SK-N-MC (cell line): ENCODE results near the gene FGF12.

Source experiments
- DNase-seq: peaks from one replicate; pipeline ENCODE4 v3.0.0-alpha.2; 2011; ENCODE audit warnings: low read depth, low spot score
- H3K27ac ChIP-seq: fragments of 200-600 bp; sonication (generic); 2 replicates; pipeline ENCODE4 v1.5.1; 2016; ENCODE audit warnings: mixed run types
- H3K36me3 ChIP-seq: fragments of 200-600 bp; sonication (generic); 2 replicates; pipeline ENCODE4 v1.6.1; 2017; ENCODE audit warnings: antibody characterized with exemption, low read length, mixed read lengths; ENCODE audit not compliant: insufficient read depth
- H3K4me3 ChIP-seq: fragments of 200-600 bp; sonication (generic); 2 replicates; pipeline ENCODE4 v1.5.1; 2016
- H3K9ac ChIP-seq: fragments of 200-600 bp; sonication (generic); 2 replicates; pipeline ENCODE4 v1.8.0; 2017; ENCODE audit warnings: mixed run types, mixed read lengths; ENCODE audit not compliant: insufficient read length
- H3K9me3 ChIP-seq: fragments of 200-600 bp; sonication (generic); 2 replicates; pipeline ENCODE4 v1.6.1; 2017; ENCODE audit warnings: low read depth, mild to moderate bottlenecking, antibody characterized with exemption, low read length, moderate library complexity, mixed read lengths
- EZH2 ChIP-seq: fragments of 200-600 bp; sonication (generic); IDR thresholded peaks from one replicate; pipeline ENCODE4 v1.6.1; 2017; ENCODE audit warnings: antibody characterized with exemption
- FOXP2 ChIP-seq: optimal IDR thresholded peaks from 2 replicates; pipeline ENCODE3; 2011; ENCODE audit warnings: mild to moderate bottlenecking, moderate library complexity; ENCODE audit not compliant: insufficient read depth; ENCODE audit errors: extremely low read length, control extremely low read depth
- POLR2AphosphoS5 ChIP-seq: IDR thresholded peaks from 2 replicates; pipeline ENCODE4 v1.6.1; 2012; ENCODE audit warnings: mild to moderate bottlenecking, low read depth, low read length, borderline replicate concordance

FGF12 gene

GRCh38 chr3:192417017-192417416, 310.3 kb downstream of the FGF12 start:
- no peak for TF ChIP-seq FOXP2
- TF ChIP-seq POLR2AphosphoS5, result no peak
- TF ChIP-seq EZH2, result no peak
- Histone ChIP-seq H3K27ac (no peak overlapping the region), H3K9me3 (no peaks in the 10 kb centered on the region), H3K9ac (no peak overlapping the region), H3K36me3 (no peaks in the 10 kb centered on the region), H3K4me3 (no peak overlapping the region)
- no peak for DNase-seq

GRCh38 chr3:192413461-192413860, 313.9 kb downstream of the FGF12 start:
- no peak for DNase-seq
- TF ChIP-seq FOXP2, result no peak
- TF ChIP-seq POLR2AphosphoS5, result no peak
- no peak for TF ChIP-seq EZH2
- H3K27ac ChIP-seq, result no peak overlapping the region
- no peaks in the 10 kb centered on the region for H3K36me3 ChIP-seq
- no peak overlapping the region for H3K9ac ChIP-seq
- no peaks in the 10 kb centered on the region for H3K9me3 ChIP-seq
- no peak overlapping the region for H3K4me3 ChIP-seq

- Histone ChIP-seq H3K36me3 (no peaks in the 10 kb centered on the region), H3K4me3 (no peak overlapping the region), H3K9me3 (no peaks in the 10 kb centered on the region), H3K27ac (no peak overlapping the region), H3K9ac (no peak overlapping the region)
- DNase-seq, result no peak
- TF ChIP-seq POLR2AphosphoS5 (no peak), EZH2 (no peak), FOXP2 (no peak)
These were observed 316.7 kb downstream of the FGF12 start for GRCh38 chr3:192410684-192410960.

- Histone ChIP-seq H3K9me3 (no peaks in the 10 kb centered on the region), H3K27ac (no peak overlapping the region), H3K9ac (peak overlapping the region; percentile 52), H3K4me3 (peak overlapping the region; percentile 92), H3K36me3 (no peaks in the 10 kb centered on the region)
- DNase-seq, result no peak
- no peak for TF ChIP-seq FOXP2
- TF ChIP-seq EZH2, result no peak
- no peak for TF ChIP-seq POLR2AphosphoS5
These were observed 317.3 kb downstream of the FGF12 start for GRCh38 chr3:192409838-192410683.

- no peaks in the 10 kb centered on the region for H3K36me3 ChIP-seq
- peak overlapping the region; percentile 52 for H3K9ac ChIP-seq
- H3K9me3 ChIP-seq, result no peaks in the 10 kb centered on the region
- peak overlapping the region; percentile 92 for H3K4me3 ChIP-seq
- DNase-seq, result no peak
- TF ChIP-seq FOXP2 (no peak), POLR2AphosphoS5 (no peak), EZH2 (no peak)
- H3K27ac ChIP-seq, result no peak overlapping the region
These were observed 318.0 kb downstream of the FGF12 start for GRCh38 chr3:192409201-192409837.

- H3K4me3 ChIP-seq, result peak overlapping the region; percentile 92
- H3K27ac ChIP-seq, result no peak overlapping the region
- TF ChIP-seq FOXP2 (no peak), EZH2 (no peak), POLR2AphosphoS5 (no peak)
- H3K36me3 ChIP-seq, result no peaks in the 10 kb centered on the region
- no peak for DNase-seq
- peak overlapping the region; percentile 52 for H3K9ac ChIP-seq
- H3K9me3 ChIP-seq, result no peaks in the 10 kb centered on the region
These were observed 318.6 kb downstream of the FGF12 start for GRCh38 chr3:192408647-192409200.

- Histone ChIP-seq H3K27ac (no peak overlapping the region), H3K4me3 (peak overlapping the region; percentile 92), H3K36me3 (no peaks in the 10 kb centered on the region), H3K9ac (peak overlapping the region; percentile 52), H3K9me3 (no peaks in the 10 kb centered on the region)
- DNase-seq, result no peak
- TF ChIP-seq EZH2, result no peak
- no peak for TF ChIP-seq POLR2AphosphoS5
- TF ChIP-seq FOXP2, result no peak
These were observed 319.2 kb downstream of the FGF12 start for GRCh38 chr3:192408007-192408646.

- TF ChIP-seq POLR2AphosphoS5, result no peak
- TF ChIP-seq FOXP2, result no peak
- no peak for TF ChIP-seq EZH2
- no peaks in the 10 kb centered on the region for H3K9me3 ChIP-seq
- no peak for DNase-seq
- H3K4me3 ChIP-seq, result no peak overlapping the region
- H3K9ac ChIP-seq, result no peak overlapping the region
- H3K27ac ChIP-seq, result no peak overlapping the region
- H3K36me3 ChIP-seq, result no peaks in the 10 kb centered on the region
These were observed 327.6 kb downstream of the FGF12 start for GRCh38 chr3:192399767-192400166.
